Neuronal stem cell (in vitro differentiated cells): ENCODE results near the gene NUP62.
A peak's percentile ranks its signal among the peaks of the same experiment; 100 is the strongest.

Experiments
- DNase-seq: peaks from one replicate; pipeline ENCODE4 v3.0.0-alpha.2; 2013; ENCODE audit warnings: low spot score
- H2AFZ ChIP-seq: one replicate; pipeline ENCODE4 v1.6.1; 2013; ENCODE audit warnings: mild to moderate bottlenecking, low read length, inconsistent platforms
- H2AK5ac ChIP-seq: 2 replicates; pipeline ENCODE4 v1.6.1; 2013; ENCODE audit warnings: low read depth, mild to moderate bottlenecking, inconsistent platforms, low read length, moderate library complexity, mixed read lengths
- H2BK120ac ChIP-seq: 2 replicates; pipeline ENCODE4 v1.6.1; 2013; ENCODE audit warnings: low read depth, mild to moderate bottlenecking, inconsistent platforms, low read length, moderate library complexity, mixed read lengths
- H2BK12ac ChIP-seq: one replicate; pipeline ENCODE4 v1.6.1; 2013; ENCODE audit warnings: low read length, inconsistent platforms
- H2BK15ac ChIP-seq: 2 replicates; pipeline ENCODE4 v1.6.1; 2013; ENCODE audit warnings: mild to moderate bottlenecking, low read length, inconsistent platforms, mixed read lengths
- H2BK5ac ChIP-seq: one replicate; pipeline ENCODE4 v1.6.1; 2013; ENCODE audit warnings: inconsistent platforms, mild to moderate bottlenecking, low read length, moderate library complexity
- H3K14ac ChIP-seq: one replicate; pipeline ENCODE4 v1.6.1; 2013; ENCODE audit warnings: low read length, inconsistent platforms
- H3K18ac ChIP-seq: 2 replicates; pipeline ENCODE4 v1.6.1; 2013; ENCODE audit warnings: low read length, inconsistent platforms
- H3K23ac ChIP-seq: 2 replicates; pipeline ENCODE4 v1.6.1; 2013; ENCODE audit warnings: low read depth, mild to moderate bottlenecking, mixed read lengths, low read length, inconsistent platforms; ENCODE audit not compliant: poor library complexity
- H3K27ac ChIP-seq: replicated peaks from 3 replicates; pipeline ENCODE4 v1.5.1; 2013; ENCODE audit warnings: low read length, inconsistent platforms
- H3K27me3 ChIP-seq, 3 experiments: 2 replicates each; pipeline ENCODE4 v1.6.1; 2013; ENCODE audit warnings: low read length in 3 of 3, mild to moderate bottlenecking in 2 of 3, inconsistent platforms in 1 of 3, low read depth in 1 of 3, mixed read lengths in 1 of 3, moderate library complexity in 1 of 3; ENCODE audit not compliant: control insufficient read depth in 3 of 3, insufficient read depth in 3 of 3
- H3K36me3 ChIP-seq, 2 donors: replicated peaks in 1 of 2; 2 replicates each; pipeline ENCODE4 v1.6.1; 2013; ENCODE audit warnings: low read length in 2 of 2; ENCODE audit not compliant: control insufficient read depth in 2 of 2, insufficient read depth in 2 of 2
- H3K4ac ChIP-seq: 2 replicates; pipeline ENCODE4 v1.6.1; 2013; ENCODE audit warnings: inconsistent platforms, mild to moderate bottlenecking, low read length, moderate library complexity
- H3K4me1 ChIP-seq, 2 donors: 1 replicate in 1 of 2; 2 replicates in 1 of 2; pipeline ENCODE4 v1.6.1; 2013; ENCODE audit warnings: low read length in 2 of 2, low read depth in 1 of 2; ENCODE audit not compliant: control insufficient read depth in 2 of 2, insufficient read depth in 1 of 2
- H3K4me2 ChIP-seq: one replicate; pipeline ENCODE4 v1.6.1; 2013; ENCODE audit warnings: mild to moderate bottlenecking, low read length, inconsistent platforms; ENCODE audit not compliant: insufficient read depth, poor library complexity, severe bottlenecking
- H3K4me3 ChIP-seq, 2 donors: 2 replicates each; pipeline ENCODE4 v1.5.1; 2013; ENCODE audit warnings: low read length in 2 of 2, mild to moderate bottlenecking in 2 of 2, inconsistent platforms in 1 of 2, moderate library complexity in 1 of 2
- H3K79me1 ChIP-seq: one replicate; pipeline ENCODE4 v1.6.1; 2013; ENCODE audit warnings: low read depth, mild to moderate bottlenecking, inconsistent platforms, low read length, moderate library complexity
- H3K9ac ChIP-seq: one replicate; pipeline ENCODE4 v1.6.1; 2013; ENCODE audit warnings: mild to moderate bottlenecking, low read depth, low read length, inconsistent platforms; ENCODE audit not compliant: poor library complexity
- H3K9me3 ChIP-seq, 2 donors: replicated peaks in 1 of 2; 2 replicates each; pipeline versions ENCODE3 to v1.6.1; 2013; ENCODE audit warnings: low read length in 2 of 2, mild to moderate bottlenecking in 2 of 2, inconsistent platforms in 1 of 2, low read depth in 1 of 2, mixed read lengths in 1 of 2, moderate library complexity in 1 of 2; ENCODE audit not compliant: control insufficient read depth in 2 of 2, insufficient read depth in 1 of 2
- H4K8ac ChIP-seq: one replicate; pipeline ENCODE4 v1.6.1; 2013; ENCODE audit warnings: low read depth, mild to moderate bottlenecking, inconsistent platforms, low read length, moderate library complexity
- H4K91ac ChIP-seq: one replicate; pipeline ENCODE4 v1.6.1; 2013; ENCODE audit warnings: low read length, low read depth, mild to moderate bottlenecking, inconsistent platforms; ENCODE audit not compliant: poor library complexity
- WGBS, 2 donors: extraction: QIAGEN DNeasy Blood & Tissue Kit; methylation state at CpG; one replicate each; pipeline ENCODE4 v1.1.7; 2013; ENCODE audit warnings: missing lambda C conversion rate in 2 of 2, mixed read lengths in 1 of 2; ENCODE audit not compliant: insufficient read length in 2 of 2, insufficient replicate concordance in 1 of 2; ENCODE audit errors: extremely low coverage in 2 of 2; 5-methylcytosine and 5-hydroxymethylcytosine counted together

NUP62 gene

DNA sequence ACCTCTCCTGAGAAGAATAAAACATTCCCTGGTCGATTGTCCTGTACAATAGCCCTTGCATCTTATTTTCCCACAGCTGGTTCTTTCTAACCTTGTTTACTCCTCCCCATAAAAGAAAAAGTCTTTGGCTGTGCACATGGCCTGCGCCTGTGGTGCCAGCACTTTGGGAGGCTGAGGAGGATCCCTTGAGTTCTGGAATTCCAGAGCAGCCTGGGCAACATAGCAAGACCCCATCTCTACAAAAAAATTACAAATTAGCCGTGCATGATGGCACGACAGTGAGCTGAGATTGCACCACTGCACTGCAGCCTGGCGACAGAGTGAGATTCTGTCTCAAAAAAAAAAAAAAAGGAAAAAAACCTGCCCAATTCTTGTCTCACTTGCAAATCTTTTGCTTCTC lies 7.2 kb upstream of the NUP62 start:
- Histone ChIP-seq H3K9ac (no peak overlapping the region), H3K14ac (no peak overlapping the region), H3K36me3 (peaks cover 0 to 13% of the 10 kb centered on the region in 2 donors), H3K18ac (no peak overlapping the region), H3K4me2 (no peak overlapping the region), H3K4me1 (no peaks in the 10 kb centered on the region), H3K27ac (no peak overlapping the region), H4K91ac (no peak overlapping the region), H2AK5ac (no peak overlapping the region), H3K9me3 (no peaks in the 10 kb centered on the region), H3K4ac (no peak overlapping the region), H2BK15ac (no peak overlapping the region), H3K27me3 (no peaks in the 10 kb centered on the region), H4K8ac (no peak overlapping the region), H2BK120ac (no peak overlapping the region), H2BK12ac (no peak overlapping the region), H2BK5ac (no peak overlapping the region), H3K4me3 (no peak overlapping the region), H3K79me1 (no peaks in the 10 kb centered on the region), H2AFZ (no peak overlapping the region), H3K23ac (no peak overlapping the region)
- no peak for DNase-seq
- WGBS, 2 donors, result no CpG with 5 or more reads among the region's 5 CpGs

DNA sequence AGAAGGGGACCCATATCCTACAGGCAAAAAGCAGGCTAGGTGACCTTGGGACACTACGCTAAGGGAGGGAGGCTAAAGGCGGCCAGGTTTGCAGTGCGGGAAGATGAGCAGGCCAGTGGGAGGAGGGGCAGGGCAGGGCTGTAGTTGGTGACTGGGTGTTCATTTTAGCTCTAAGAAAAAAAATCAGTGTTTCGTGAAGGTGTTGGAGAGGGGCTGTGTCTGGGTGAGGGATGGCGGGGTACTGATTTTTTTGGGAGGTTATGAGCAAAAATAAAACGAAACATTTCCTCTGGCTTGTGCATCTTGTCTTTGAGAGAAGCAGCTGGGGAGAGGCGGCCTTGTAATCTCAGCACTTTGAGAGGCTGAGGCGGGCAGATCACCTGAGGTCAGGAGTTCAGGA lies 4.3 kb upstream of the NUP62 start:
- no peak overlapping the region for H3K23ac ChIP-seq
- no peak overlapping the region for H3K9ac ChIP-seq
- no peak overlapping the region for H2AK5ac ChIP-seq
- no peak overlapping the region for H4K8ac ChIP-seq
- no peak overlapping the region for H3K27ac ChIP-seq
- no peak overlapping the region for H2BK120ac ChIP-seq
- H3K36me3 ChIP-seq, result peaks cover 0 to 19% of the 10 kb centered on the region in 2 donors
- no peak overlapping the region for H2AFZ ChIP-seq
- H3K4me2 ChIP-seq, result no peak overlapping the region
- WGBS, 2 donors, result no CpG with 5 or more reads among the region's 8 CpGs
- H3K27me3 ChIP-seq, result no peaks in the 10 kb centered on the region
- H3K4me1 ChIP-seq, result peaks cover 0 to 4% of the 10 kb centered on the region in 2 donors
- H3K18ac ChIP-seq, result no peak overlapping the region
- H3K4ac ChIP-seq, result no peak overlapping the region
- H3K4me3 ChIP-seq, result no peak overlapping the region
- DNase-seq, result no peak
- H3K14ac ChIP-seq, result no peak overlapping the region
- no peaks in the 10 kb centered on the region for H3K9me3 ChIP-seq
- H2BK15ac ChIP-seq, result no peak overlapping the region
- H2BK12ac ChIP-seq, result no peak overlapping the region
- peaks cover 3% of the 10 kb centered on the region for H3K79me1 ChIP-seq
- no peak overlapping the region for H2BK5ac ChIP-seq
- no peak overlapping the region for H4K91ac ChIP-seq

DNA sequence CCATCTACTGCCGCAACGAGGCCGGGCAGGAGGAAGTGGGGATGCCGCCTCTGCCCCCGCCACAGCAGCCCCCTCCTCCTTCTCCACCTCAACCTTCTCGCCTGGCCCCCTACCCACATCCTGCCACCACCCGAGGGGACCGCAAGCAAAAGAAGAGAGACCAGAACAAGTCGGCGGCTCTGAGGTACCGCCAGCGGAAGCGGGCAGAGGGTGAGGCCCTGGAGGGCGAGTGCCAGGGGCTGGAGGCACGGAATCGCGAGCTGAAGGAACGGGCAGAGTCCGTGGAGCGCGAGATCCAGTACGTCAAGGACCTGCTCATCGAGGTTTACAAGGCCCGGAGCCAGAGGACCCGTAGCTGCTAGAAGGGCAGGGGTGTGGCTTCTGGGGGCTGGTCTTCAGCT lies 3.4 kb upstream of the NUP62 start:
- Histone ChIP-seq H3K79me1 (peaks cover 3% of the 10 kb centered on the region), H2AK5ac (no peak overlapping the region), H3K9ac (no peak overlapping the region), H4K91ac (no peak overlapping the region), H2BK5ac (no peak overlapping the region), H3K18ac (no peak overlapping the region), H3K4me3 (no peak overlapping the region), H4K8ac (no peak overlapping the region), H3K27ac (no peak overlapping the region), H2BK12ac (no peak overlapping the region), H3K36me3 (peaks cover 2 to 22% of the 10 kb centered on the region in 2 donors), H3K9me3 (no peaks in the 10 kb centered on the region), H3K4ac (no peak overlapping the region), H3K14ac (no peak overlapping the region), H3K23ac (peak overlapping the region; percentile 10), H2AFZ (no peak overlapping the region), H2BK15ac (no peak overlapping the region), H3K4me2 (no peak overlapping the region), H3K4me1 (peaks cover 3 to 6% of the 10 kb centered on the region in 2 donors), H3K27me3 (no peaks in the 10 kb centered on the region), H2BK120ac (no peak overlapping the region)
- DNase-seq, result no peak
- WGBS, 2 donors, result no CpG with 5 or more reads among the region's 25 CpGs

DNA sequence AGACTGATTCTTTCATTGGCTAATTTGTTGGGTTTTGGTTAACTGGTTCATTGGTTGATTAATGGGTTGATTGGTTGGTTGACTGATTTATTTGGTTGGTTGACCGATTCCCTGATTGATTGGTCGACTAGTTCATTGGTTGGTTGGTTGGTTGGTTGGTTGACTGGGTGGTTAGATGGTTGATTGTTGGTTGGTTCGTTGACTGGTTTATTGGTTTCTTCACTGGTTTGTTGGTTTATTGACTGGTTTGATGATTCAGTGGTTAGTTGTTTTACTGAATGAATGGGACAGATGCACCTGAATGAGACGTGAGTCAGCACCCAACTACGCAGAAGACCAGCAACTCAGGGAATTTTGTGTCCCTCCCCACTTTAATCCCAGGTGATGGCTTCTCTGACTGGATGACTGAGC lies 2.7 kb upstream of the NUP62 start:
- no peak overlapping the region for H3K4me2 ChIP-seq
- H3K27ac ChIP-seq, result no peak overlapping the region
- H2AK5ac ChIP-seq, result no peak overlapping the region
- H2BK120ac ChIP-seq, result no peak overlapping the region
- no peak overlapping the region for H2BK12ac ChIP-seq
- H2AFZ ChIP-seq, result no peak overlapping the region
- H3K4ac ChIP-seq, result no peak overlapping the region
- no peak overlapping the region for H3K18ac ChIP-seq
- no peaks in the 10 kb centered on the region for H3K27me3 ChIP-seq
- no peak overlapping the region for H3K9ac ChIP-seq
- no peak for DNase-seq
- H3K4me1 ChIP-seq, result peaks cover 7 to 11% of the 10 kb centered on the region in 2 donors
- H2BK5ac ChIP-seq, result no peak overlapping the region
- no peak overlapping the region for H3K14ac ChIP-seq
- H3K23ac ChIP-seq, result no peak overlapping the region
- WGBS, 2 donors, result no CpG with 5 or more reads among the region's 5 CpGs
- peaks cover 3% of the 10 kb centered on the region for H3K79me1 ChIP-seq
- H4K8ac ChIP-seq, result no peak overlapping the region
- H2BK15ac ChIP-seq, result no peak overlapping the region
- no peak overlapping the region for H3K4me3 ChIP-seq
- peaks cover 8 to 29% of the 10 kb centered on the region in 2 donors for H3K36me3 ChIP-seq
- no peaks in the 10 kb centered on the region for H3K9me3 ChIP-seq
- no peak overlapping the region for H4K91ac ChIP-seq
